K562 (cell line): ENCODE results near the gene ANKZF1. TPM values are rescaled to one million over a fixed set of nuclear protein-coding genes. Genes with fewer than 3 reads are reported as not detected.

Source experiments
- BHLHE40 ChIP-seq: IDR thresholded peaks from 2 replicates; pipeline ENCODE4 v1.6.1; 2011; ENCODE audit warnings: low read length, improper control_type of control experiment
- C11orf30 ChIP-seq: fragments of 450-650 bp; IDR thresholded peaks from 2 replicates; pipeline ENCODE4 v1.6.1; 2016; ENCODE audit warnings: low read depth, mild to moderate bottlenecking
- CHD4 ChIP-seq: fragments of 200-600 bp; sonication (generic); IDR thresholded peaks from 3 replicates; pipeline ENCODE4 v1.6.1; 2012; ENCODE audit warnings: low read depth, mild to moderate bottlenecking, mixed read lengths, low read length, inconsistent platforms; ENCODE audit not compliant: insufficient read depth, insufficient replicate concordance, poor library complexity, severe bottlenecking
- FOS ChIP-seq: IDR thresholded peaks from 3 replicates; pipeline ENCODE4 v1.6.1; 2011; ENCODE audit not compliant: insufficient read length; ENCODE audit errors: extremely low read depth
- FOXP4 ChIP-seq: sonication (generic); formaldehyde crosslinking; IDR thresholded peaks from 2 replicates; pipeline ENCODE4 v1.8.0; 2022; ENCODE audit warnings: mild to moderate bottlenecking, missing genetic modification reagents, borderline replicate concordance
- KDM1A ChIP-seq, 2 experiments: fragments of 450-650 bp; IDR thresholded peaks; 2 replicates each; pipeline ENCODE4 v1.6.1; 2016; ENCODE audit warnings: mild to moderate bottlenecking in 2 of 2
- MAZ ChIP-seq, 2 experiments: fragments of 450-650 bp in 1 of 2; sonication (generic) in 1 of 2; formaldehyde crosslinking; IDR thresholded peaks in 1 of 2; conservative IDR thresholded peaks in 1 of 2; 2 replicates each; pipeline versions ENCODE4 v1.4.0 to v1.5.0; 2020; ENCODE audit warnings: mild to moderate bottlenecking in 1 of 2, missing genetic modification reagents in 1 of 2
- NFATC3 ChIP-seq: fragments of 450-650 bp; IDR thresholded peaks from 2 replicates; pipeline ENCODE4 v1.6.1; 2017; ENCODE audit warnings: mild to moderate bottlenecking
- RBFOX2 ChIP-seq: fragments of 200-400 bp; formaldehyde crosslinking; IDR thresholded peaks from 2 replicates; pipeline ENCODE4 v1.6.1; 2017; ENCODE audit warnings: low read depth, mild to moderate bottlenecking, low read length, moderate library complexity
- RBM17 ChIP-seq: fragments of 200-400 bp; formaldehyde crosslinking; IDR thresholded peaks from 2 replicates; pipeline ENCODE4 v1.6.1; 2017; ENCODE audit warnings: low read depth, mild to moderate bottlenecking, low read length, borderline replicate concordance
- SLC30A9 ChIP-seq: fragments of 250-450 bp; sonication (Bioruptor Pico); IDR thresholded peaks from 2 replicates; pipeline ENCODE4 v1.8.0; 2022; ENCODE audit warnings: mild to moderate bottlenecking, moderate library complexity
- TAF1 ChIP-seq: IDR thresholded peaks from 2 replicates; pipeline ENCODE4 v1.6.1; 2011; ENCODE audit warnings: mild to moderate bottlenecking, low read length, moderate library complexity; ENCODE audit not compliant: insufficient read depth, control insufficient read depth, severe bottlenecking; ENCODE audit errors: extremely low read depth
- TEAD1 ChIP-seq, 2 experiments: fragments of 450-650 bp in 1 of 2; sonication (generic) in 1 of 2; formaldehyde crosslinking; IDR thresholded peaks; 2 replicates each; pipeline versions ENCODE4 v1.4.0 to v1.8.0; 2020 to 2022; ENCODE audit warnings: mild to moderate bottlenecking in 2 of 2, missing genetic modification reagents in 1 of 2
- ZFP1 ChIP-seq: fragments of 450-650 bp; formaldehyde crosslinking; IDR thresholded peaks from 2 replicates; pipeline ENCODE4 v1.4.0; 2020; ENCODE audit warnings: mild to moderate bottlenecking, mixed read lengths
- ZNF274 ChIP-seq: IDR thresholded peaks from 2 replicates; pipeline ENCODE4 v1.6.1; 2011; ENCODE audit warnings: low read depth, mild to moderate bottlenecking, low read length, moderate library complexity, borderline replicate concordance
- ZNF740 ChIP-seq, 3 experiments: fragments of 200-800 bp in 1 of 3; sonication (Bioruptor generic) in 1 of 3; sonication (generic) in 1 of 3; formaldehyde crosslinking in 1 of 3; IDR thresholded peaks; 2 replicates each; pipeline versions ENCODE4 v1.6.1 to v1.8.0; 2016 to 2022; ENCODE audit warnings: mild to moderate bottlenecking in 2 of 3, missing compliant biosample characterization in 2 of 3, missing genetic modification characterization in 2 of 3, missing genetic modification reagents in 1 of 3
- polyA plus RNA-seq, 8 experiments: library from polyadenylated mRNA; depleted of rRNA in 4 of 8; stranded (reverse) in 5 of 8; unstranded in 3 of 8; fragments of >200 nt; fragmentation: Nextera tagmentation in 2 of 8; fragmentation: Illumina TruSeq in 1 of 8; extraction: Ambion mirVana in 2 of 8; extraction: Trizol in 1 of 8; gene quantifications; 2 replicates each; pipeline versions ENCODE4 v1.2.1 to v1.2.3, GENCODE V29; 2011 to 2014; ENCODE audit warnings: inconsistent platforms in 1 of 8, missing spikeins in 1 of 8
- total RNA-seq, 7 experiments: library from RNA; depleted of rRNA in 6 of 7; stranded (reverse); fragments of >200 nt in 6 of 7; fragmentation: Illumina TruSeq in 2 of 7; extraction: Trizol in 2 of 7; gene quantifications; 2 replicates each; pipeline versions ENCODE4 v1.2.1 to v1.2.3, GENCODE V29; 2011 to 2021; ENCODE audit warnings: low replicate concordance in 1 of 7
- TF ChIP-seq, protein P1 (sequence below), 2 experiments: fragments of 450-650 bp; conservative IDR thresholded peaks; 2 replicates each; pipeline ENCODE4 v1.6.1; 2017; ENCODE audit warnings: mild to moderate bottlenecking in 2 of 2, moderate library complexity in 2 of 2
- TF ChIP-seq, protein P2 (sequence below): fragments of 250-450 bp; sonication (Bioruptor Pico); IDR thresholded peaks from 2 replicates; pipeline ENCODE4 v1.5.0; 2022; ENCODE audit warnings: mild to moderate bottlenecking

Gene ANKZF1
- total and polyA plus RNA-seq, 9 of the 15 experiments (the other 6 are each of a cell fraction or from before 2014, with no cell fraction given) = 3.1 to 60.6 (median 31.0) TPM

DNA sequence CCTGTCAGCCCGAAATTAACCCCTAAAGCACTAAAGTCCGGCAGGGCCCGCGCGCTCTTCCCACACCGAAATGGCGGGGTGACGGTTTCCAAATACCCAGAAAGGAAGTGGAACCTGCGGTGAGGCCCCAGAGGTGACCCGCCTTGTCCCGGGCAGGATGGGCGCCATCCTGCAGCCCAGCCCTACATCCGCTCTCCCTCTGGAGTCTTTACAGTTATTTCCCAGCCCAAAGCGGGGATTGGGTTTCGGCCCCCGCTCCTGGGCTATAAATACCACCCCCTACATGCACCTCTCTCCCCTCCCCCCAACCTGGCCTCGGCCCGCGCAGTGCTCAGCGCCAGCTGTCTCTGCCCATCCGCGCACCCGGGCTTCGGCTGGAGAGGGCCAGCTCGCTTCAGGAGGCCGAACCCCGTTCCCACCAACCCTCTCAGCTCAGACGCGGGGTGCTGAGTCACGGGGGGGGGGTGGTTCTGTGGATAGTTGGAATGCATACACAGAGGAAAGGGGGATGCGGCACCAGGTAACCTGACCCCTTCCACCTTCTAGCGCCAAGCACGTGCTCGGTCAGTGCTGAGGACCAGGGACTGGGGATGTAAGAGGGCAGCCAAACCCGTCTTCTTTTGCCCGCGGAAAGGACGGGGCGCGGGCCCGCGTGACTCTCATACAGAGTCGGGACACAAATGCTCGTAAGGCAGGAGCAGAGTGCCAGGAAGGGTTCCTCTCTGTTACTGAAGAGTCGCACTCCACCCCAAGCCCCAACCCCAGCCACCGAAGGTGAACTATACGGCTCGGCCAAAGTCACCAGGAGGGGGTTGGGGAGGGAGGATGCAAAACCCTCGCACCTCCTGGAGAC, 23.5 kb downstream of the ANKZF1 start, which contains the start of gene TUBA4B (continued):
- TF ChIP-seq MAZ (CRISPR knock-in tag; conservative IDR thresholded peaks at IDR 0.05 in 1 of 2, IDR thresholded peaks at IDR 0.05 in 1 of 2) = no peak
- TF ChIP-seq, protein P1, sequence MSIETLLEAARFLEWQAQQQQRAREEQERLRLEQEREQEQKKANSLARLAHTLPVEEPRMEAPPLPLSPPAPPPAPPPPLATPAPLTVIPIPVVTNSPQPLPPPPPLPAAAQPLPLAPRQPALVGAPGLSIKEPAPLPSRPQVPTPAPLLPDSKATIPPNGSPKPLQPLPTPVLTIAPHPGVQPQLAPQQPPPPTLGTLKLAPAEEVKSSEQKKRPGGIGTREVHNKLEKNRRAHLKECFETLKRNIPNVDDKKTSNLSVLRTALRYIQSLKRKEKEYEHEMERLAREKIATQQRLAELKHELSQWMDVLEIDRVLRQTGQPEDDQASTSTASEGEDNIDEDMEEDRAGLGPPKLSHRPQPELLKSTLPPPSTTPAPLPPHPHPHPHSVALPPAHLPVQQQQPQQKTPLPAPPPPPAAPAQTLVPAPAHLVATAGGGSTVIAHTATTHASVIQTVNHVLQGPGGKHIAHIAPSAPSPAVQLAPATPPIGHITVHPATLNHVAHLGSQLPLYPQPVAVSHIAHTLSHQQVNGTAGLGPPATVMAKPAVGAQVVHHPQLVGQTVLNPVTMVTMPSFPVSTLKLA (conservative IDR thresholded peaks at IDR 0.05) = peak; percentile 58 to 72; a peak in 3 of 4 replicates
- TF ChIP-seq, protein P2, sequence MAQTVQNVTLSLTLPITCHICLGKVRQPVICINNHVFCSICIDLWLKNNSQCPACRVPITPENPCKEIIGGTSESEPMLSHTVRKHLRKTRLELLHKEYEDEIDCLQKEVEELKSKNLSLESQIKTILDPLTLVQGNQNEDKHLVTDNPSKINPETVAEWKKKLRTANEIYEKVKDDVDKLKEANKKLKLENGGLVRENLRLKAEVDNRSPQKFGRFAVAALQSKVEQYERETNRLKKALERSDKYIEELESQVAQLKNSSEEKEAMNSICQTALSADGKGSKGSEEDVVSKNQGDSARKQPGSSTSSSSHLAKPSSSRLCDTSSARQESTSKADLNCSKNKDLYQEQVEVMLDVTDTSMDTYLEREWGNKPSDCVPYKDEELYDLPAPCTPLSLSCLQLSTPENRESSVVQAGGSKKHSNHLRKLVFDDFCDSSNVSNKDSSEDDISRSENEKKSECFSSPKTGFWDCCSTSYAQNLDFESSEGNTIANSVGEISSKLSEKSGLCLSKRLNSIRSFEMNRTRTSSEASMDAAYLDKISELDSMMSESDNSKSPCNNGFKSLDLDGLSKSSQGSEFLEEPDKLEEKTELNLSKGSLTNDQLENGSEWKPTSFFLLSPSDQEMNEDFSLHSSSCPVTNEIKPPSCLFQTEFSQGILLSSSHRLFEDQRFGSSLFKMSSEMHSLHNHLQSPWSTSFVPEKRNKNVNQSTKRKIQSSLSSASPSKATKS (CRISPR knock-in tag) = no peak
- no peak for TF ChIP-seq ZFP1 (CRISPR knock-in tag)
- 0 out of 4 replicates have a peak, but pooled peaks of 1 of the 2 experiments have one; percentile 20 for TF ChIP-seq TEAD1 (CRISPR knock-in tag; IDR thresholded peaks at IDR 0.05)
- no peak for TF ChIP-seq NFATC3
- TF ChIP-seq ZNF740 (CRISPR knock-in tag; IDR thresholded peaks at IDR 0.05) = peak; percentile 93
- peak in 1 of 2 experiments; percentile 8; a peak in 1 of 4 replicates for TF ChIP-seq ZNF740 (tag; IDR thresholded peaks at IDR 0.05)
- TF ChIP-seq FOS = no peak
- TF ChIP-seq TAF1 = peak; percentile 13
- TF ChIP-seq RBM17 = no peak
- TF ChIP-seq FOXP4 (CRISPR knock-in tag) = no peak
- TF ChIP-seq KDM1A (IDR thresholded peaks at IDR 0.05) = 0 out of 4 replicates have a peak, but pooled peaks of 1 of the 2 experiments have one; percentile 10
- TF ChIP-seq RBFOX2 = no peak
- TF ChIP-seq BHLHE40 = peak; percentile 64
- no peak for TF ChIP-seq CHD4
- TF ChIP-seq ZNF274 = no peak
- no peak for TF ChIP-seq SLC30A9 (CRISPR knock-in tag)
- peak; percentile 74 for TF ChIP-seq C11orf30
